Cerebellar nuclear complex (tissue), 1 donor: ENCODE data around the gene BEST1.
A peak's percentile ranks its signal among the peaks of the same experiment; 100 is the strongest.
"Not testable (repeated sequence)": the region's sequence is repeated elsewhere in the genome, so short reads cannot be mapped to it uniquely, and the experiment has no call there.

Experiments used
- DNase-seq, 2 experiments: peaks; one replicate each; lab custom pipeline; 2025; lab: John Stamatoyannopoulos, UW

Gene BEST1

DNA sequence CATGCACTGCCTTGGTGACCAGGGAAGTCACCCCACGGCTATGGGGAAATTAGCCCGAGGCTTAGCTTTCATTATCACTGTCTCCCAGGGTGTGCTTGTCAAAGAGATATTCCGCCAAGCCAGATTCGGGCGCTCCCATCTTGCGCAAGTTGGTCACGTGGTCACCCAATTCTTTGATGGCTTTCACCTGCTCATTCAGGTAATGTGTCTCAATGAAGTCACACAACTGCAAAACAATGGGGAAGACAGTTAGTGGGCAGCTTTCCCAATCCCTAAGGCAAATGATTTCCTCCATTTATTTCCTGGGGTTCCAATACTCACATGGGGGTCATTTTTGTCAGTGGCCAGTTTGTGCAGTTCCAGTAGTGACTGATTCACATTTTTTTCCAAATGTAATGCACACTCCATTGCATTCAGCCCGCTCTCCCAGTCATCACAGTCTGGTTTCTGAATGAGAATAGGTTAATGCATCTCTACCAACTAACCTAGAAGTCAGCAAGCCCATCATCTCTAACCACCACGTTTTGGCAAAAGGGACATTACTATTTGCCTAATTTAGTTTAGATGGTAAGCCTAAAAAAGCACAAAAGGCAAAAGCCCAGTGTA, 14.6 kb downstream of the BEST1 start:
- DNase-seq, result not testable (repeated sequence)

DNA sequence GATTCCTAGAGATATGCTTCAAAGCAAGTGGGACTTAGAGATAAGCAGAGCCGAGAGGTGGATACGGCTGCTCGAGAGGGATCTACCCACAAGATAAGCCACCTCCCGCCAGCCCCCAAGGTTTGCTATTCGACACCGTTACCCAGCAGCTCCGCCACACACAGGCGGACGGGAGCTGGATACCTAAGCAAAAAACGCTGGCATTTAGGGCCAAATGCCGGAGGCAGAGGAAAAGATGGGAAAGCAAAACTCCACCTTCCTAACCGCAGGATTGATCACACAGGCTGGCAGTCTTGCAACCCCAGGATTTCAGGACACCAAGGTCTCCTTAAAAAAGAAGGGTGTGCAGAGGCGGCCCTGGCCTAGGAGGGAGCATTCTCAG, 16.6 kb downstream of the BEST1 start:
- no peak for DNase-seq

DNA sequence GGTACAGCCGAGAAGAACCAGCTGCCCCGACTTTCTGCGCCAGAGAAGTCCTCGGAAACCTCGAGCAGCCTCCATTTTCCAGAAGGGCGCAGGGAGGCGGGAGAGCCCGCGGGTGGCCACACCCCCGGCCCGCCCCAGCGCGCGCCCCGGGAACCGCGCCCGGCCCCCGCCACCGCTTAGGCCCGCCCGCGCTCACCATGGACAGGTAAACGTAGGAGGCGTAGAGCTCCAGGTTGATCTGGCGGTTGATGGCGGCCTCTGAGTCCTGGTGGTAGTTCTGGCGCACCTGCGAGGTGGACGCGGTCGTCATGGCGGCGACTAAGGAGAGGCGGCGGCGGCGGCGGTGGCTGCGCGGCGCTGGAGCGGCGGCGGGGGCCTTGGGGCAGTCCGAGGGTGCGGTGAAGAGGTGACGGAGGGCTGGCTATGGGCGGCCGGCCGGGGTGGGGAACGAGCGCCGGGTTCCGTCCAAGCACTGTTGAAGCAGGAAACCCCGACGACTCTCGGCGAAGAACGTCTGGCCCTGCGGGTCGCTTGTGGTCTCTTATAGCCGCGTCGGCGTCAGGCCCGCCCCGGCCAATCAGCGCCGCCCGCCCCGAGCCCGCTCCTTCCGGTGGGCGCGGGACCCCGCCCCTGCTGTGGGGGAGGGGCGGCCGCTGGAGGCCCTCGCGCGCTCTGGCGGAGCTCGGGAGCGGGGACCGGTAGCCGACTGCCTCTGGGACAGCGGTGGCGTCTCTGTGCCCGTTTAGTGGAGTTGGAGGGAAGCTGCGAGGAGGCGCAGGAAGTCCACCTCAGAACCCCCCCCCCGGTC, 17.2 kb downstream of the BEST1 start, which contains the start of gene FTH1:
Gene FTH1 (minus strand): TSS at position 519 of the 808 bp plus-strand sequence. CDS start 209 bp downstream, at position 310.
- DNase-seq, result peak in 1 of 2 experiments; percentile 30

DNA sequence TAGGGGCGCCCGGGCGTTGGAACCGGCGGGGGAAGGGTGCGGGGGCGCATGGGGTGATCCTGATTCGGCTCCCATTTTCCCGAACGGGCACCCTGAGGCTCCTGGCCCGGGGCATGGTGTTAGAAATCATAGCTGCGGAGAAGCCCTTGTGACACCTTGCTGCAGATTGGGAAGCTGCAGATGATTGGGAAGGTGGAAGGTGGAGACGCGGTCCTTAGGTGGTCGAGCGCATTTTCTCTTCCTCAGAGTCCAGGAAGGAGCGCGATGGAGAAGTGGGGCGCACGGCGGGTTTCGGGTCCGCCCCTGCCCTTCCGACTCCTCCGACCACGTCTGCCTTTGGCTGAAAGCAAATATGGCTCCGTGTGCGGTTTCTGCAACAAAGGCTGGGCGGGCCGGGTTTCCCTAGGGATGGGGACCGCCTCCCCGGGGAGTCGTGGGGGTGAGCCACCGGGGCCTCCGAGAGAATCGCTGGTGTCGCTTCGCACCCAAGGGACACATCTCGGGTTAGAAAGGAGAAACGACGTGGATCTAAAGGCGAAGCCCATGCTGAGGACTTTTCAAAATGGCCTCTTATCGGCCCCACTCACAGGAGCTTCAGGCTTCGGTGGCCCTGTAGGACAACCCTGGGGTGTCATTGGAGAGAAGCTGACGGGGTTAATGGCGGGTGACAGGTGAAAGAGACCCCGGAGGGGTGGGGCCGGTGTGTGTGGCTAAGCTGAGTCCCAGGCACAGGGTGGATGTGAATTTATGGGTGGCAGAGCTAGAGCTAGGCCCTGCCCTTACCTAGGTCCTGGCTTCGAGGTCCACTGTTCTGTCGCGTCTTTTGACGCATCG, 18.0 kb downstream of the BEST1 start:
- peak in 1 of 2 experiments; percentile 26 for DNase-seq

DNA sequence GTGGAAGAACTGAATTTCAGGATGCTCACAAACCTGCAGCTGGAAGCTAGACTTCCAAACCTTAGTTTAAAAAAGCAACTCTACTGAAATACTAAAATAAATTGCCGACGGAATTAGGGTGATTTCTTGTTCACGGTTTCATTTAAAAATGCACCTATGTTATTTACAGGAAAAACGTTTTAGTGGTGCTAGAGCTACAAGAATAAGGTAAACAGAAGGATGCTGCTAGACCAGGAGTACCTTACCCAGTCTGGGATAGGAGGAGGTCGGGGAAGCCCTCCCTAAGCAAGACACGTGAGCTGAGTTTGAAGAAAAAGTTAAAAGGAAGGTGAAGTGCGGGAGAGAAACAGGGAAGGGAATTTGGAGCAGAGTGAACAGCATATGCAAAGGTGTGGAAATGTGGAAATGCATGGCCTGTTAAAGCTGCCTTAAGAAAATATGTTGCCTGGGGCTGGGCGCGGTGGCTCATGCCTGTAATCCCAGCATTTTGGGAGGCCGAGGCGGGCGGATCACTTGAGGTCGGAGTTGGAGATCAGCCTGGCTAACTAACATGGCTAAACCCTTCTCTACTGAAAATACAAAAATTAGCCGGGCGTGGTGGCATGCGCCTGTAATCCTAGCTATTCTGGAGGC, 18.7 kb downstream of the BEST1 start:
- no peak for DNase-seq

DNA sequence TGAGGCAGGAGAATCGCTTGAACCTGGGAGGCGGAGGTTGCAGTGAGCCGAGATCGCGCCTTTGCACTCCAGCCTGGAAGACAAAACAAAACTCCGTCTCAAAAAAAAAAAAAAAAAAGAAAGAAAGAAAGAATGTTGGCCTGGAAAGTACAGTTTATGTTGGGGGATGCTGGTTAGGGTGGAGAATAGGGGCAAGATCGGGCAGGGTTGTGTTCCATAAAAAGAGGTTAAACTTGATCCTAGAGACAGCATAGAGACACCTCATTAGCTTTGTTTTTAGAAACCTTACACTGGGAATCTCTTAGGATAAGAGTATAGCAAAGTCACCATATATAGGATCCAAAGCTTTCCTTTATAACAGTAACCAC, 19.2 kb downstream of the BEST1 start:
- no peak for DNase-seq

DNA sequence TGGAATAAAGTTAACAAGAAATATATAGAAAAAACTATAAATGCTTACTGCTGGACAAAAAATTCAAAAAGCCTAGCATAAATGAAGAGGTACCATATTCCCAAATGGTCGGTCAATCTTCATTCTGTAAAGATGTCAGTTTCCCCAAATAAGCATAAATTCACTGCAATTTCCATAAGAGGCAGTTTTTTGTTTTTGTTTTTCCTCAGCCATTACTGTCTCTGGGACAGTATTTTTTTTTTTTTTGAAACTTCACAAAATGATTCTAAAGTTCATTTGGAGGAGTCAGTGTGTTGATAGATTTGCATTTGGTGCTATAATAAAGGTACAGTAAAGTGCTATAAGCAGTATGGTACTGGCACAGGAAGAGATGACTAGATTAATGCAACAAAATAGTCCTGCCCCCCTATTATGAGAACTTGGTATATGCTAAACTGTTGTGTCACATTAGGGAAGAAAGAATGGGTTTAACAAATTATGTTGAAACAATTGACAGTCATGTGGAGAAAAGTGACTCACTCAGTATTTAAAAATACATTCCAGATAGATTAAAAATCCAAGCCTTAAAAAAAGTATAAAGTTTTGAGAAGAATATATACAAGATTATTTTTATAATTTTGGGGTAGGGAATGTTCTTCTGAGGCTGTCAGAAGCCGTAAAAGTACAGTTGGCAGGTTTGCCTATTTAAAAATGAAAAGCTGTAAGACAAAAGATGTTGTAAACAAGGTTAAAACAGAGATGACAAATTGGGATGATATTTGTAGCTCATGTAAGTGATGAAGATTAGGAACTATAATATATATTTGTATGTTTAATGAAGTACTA, 19.9 kb downstream of the BEST1 start:
- no peak for DNase-seq

DNA sequence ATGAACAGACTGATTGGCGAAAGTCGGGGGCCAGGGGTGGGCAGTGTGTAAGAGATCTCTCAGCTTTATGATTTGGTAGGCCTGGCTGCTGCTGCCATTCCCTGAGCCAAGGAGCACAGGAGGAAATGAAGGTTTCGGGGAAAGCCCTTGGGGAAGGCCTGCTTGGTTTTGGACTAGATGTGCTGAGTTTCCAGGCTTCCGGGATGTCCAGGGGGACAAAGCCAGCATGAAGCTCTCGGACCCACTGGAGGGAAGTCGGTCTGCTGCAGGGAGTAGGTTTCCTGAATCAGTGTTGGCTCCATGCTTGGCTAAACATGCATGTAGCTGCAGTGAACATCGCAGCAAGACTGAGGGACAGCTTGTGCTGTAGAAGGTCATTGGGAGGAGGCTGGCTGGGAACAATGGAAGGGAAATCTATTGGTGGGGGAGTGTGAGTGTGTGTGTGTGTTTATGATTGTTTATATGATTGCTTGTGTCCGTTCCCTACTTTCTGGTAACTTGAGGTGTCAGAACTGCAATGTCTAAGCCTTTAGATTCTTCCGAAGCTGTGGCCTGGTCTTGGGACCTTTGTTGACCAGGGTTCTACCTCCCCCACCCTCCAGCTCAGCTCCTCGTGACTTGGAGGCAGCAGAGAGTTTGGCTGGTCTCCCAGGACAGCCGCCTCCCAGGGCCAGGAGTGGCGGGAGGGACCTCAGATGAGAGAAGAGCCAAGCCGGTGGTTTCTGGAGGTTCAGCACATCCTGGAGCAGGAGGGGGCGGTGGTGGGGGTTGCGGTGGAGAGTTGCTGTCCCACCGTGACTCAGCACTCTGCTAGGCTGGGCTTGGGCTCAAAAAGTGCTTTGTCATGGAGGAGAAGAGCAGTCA, 21.3 kb downstream of the BEST1 start:
- peak; percentile 60 to 86 for DNase-seq

DNA sequence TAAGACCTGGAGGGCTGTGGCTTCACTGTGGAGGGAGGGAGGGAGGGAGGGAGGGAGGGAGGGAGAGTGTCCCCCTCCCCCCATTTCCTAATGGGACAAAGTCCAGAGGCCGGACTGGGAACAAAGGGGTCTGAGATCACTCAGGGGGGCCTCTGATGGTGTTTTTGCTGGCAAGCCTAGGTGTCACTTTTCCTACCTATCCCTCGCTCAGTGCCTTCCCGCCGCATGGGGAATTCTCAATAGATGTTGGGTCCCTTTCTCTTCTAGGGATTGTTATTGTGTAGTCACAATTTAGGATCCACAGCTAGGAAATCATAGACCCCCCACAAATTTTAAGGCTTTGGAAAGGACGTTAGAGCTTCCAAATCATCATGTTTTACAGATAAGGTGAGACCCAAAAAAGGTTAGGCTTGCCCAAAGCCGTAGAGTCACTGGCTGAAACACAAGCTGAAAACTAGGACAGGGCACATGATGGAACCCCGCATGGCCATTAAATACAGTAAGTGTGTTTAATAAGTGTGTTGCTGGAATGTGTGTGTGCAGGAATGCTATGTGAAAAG, 22.0 kb downstream of the BEST1 start:
- DNase-seq, result no peak

DNA sequence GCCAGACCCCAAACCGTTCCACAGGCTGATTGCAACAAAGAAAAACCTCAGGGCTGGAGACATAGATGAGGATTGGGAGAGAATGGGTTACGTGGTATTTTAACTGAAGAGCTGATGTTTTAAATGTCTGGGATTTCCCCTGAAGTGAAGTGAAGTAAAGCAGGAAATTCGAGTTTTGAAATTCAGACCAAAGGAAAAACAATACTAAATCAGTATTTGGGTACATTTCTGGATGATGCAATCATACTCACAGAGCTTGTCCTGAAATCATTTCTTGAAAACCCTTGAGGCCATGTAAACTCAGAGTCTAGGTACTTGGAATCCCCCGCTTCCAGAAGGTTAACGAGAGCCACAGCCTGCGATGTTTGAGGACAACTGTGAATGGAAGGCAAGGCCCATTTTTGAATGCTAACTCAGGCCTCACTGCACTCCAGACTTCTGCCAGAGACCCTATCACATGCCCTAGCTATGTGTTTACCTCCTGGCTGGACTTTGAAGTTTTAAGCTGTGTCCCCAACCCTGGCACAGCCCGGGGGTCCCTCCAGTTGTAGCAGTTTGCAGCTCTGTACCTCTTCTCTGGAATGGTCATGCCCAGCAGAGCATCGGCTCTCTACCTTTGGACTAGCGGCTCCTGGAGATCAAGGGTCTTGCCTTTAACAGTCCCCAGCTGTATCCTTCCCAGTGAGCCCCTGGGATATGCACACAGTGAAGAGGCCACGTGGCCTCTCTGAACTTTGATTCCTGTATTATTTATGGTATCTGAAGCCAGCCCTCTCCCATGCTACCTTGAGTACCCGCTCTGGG, 22.7 kb downstream of the BEST1 start:
- DNase-seq, result no peak

DNA sequence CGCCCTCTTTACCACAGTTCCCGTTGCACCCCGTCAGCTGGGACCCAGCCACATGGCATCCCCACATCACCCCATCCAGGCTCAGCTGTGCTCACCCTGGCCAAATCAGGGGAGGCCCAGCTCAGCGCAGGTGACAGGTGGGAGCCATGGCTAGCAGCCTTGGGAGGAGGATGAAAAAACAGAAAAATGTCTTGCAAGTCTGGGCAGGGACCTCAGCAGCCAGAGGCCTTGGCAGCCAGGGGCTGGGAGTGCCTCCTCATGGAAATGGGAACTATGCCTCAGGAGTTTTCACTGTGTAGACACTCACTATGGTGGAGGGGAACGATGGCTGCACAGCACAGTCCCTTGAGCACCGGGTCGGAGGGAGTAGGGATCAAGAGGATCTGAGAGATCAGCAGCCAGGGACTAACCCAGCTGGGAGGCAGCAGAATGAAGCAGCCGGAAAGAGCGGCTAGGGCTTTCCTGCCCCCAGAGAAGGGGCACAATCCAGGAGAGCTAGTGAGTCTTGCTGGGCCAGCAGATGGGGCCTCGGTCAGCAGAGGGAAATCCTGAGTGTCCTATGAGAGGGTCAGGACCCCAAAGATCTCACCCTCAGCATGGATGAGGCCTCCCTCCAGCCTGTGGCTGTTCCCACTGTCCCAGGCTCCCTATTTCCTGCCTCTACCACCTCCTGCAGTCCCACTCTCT, 23.5 kb downstream of the BEST1 start:
- no peak for DNase-seq

DNA sequence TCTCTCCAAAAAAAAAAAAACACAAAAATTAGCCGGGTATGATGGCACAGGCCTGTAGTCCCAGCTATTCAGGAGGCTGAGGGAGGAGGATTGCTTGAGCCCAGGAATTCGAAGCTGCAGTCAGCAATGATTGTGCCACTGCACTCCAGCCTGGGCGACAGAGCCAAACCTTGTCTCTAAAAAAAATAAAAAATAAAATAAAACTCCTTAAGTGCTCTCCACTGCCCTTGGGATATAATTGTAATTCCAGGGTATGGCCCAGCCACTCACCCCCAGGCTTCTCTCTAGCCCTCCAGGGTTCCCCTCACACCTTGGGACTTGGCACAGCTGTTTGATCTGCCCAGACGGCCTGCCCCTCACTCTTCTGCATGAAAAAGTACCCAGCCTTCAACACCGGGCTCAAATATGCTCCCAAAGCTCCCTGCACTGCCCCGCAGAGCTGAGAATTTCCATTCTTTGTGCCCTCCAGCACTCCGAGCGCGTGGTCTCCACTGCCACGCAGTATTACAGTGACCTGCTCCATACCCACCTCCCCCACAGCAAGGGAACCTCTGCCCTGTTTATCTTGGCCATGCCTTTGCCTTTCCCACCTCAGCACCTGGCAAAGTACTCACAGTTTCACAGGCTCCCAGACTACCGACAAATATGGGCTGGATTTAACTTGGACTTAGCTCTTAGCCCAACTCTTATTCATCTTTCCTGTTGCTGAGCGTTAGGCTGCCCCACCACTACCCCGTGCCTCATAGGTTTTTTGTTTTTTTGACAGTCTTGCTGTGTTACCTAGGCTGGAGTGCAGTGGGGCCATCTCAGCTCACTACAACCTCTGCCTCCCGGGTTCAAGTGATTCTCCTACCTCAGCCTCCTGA, 24.8 kb downstream of the BEST1 start:
- DNase-seq, result no peak

DNA sequence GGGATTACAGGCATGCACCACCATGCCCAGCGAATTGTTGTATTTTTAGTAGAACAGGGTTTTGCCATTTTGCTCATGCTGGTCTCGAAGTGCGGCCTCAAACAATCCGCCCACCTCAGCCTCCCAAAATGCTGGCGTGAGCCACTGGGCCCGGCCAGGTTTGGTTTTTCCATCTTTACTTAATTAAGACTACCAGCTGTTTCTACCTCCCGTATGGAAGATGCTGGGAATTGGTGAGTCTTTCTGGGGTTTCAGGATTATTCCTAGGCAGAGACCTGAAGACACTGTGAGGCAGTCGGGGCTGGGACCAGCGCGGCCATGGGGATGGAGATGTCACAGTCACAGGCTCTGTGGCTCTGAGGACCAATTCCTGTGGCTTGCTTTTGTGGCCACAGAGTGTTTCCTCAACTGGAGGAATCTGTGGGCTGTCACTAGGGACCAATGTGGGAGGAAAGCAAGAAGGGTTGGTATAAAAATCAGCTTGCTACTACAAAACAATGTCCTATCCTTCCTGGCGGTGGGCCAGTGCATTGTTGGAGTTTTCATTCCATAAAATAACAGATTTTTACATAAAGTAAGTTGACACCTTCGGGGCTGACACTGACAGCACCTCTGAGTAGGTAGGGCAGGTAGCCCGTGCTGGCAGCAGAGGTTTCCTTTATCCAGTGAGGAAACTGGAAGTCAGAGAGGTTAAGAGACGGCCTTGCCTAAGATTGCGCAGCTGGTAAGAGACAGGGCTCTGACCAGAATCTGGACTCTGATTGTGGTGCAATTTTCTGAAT, 25.7 kb downstream of the BEST1 start:
- no peak for DNase-seq

DNA sequence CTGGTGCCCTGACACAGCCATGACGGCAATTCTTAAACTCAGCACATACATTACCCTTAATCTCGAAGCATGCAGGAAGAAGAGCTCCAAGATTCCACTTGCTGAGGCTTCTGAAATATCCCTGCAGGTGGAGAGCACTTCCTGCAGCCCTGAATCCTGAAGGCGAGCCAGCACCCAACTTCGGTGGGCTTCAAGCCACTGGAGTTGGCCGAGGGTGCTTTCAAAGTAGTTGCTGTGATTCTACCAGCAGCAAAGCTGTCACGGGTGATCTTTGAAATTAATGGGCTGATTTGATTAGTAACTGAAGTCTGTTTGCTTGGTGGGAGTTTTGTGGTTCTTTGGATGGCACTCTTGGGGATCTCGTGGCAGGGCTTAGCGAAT, 26.3 kb downstream of the BEST1 start:
- no peak for DNase-seq

DNA sequence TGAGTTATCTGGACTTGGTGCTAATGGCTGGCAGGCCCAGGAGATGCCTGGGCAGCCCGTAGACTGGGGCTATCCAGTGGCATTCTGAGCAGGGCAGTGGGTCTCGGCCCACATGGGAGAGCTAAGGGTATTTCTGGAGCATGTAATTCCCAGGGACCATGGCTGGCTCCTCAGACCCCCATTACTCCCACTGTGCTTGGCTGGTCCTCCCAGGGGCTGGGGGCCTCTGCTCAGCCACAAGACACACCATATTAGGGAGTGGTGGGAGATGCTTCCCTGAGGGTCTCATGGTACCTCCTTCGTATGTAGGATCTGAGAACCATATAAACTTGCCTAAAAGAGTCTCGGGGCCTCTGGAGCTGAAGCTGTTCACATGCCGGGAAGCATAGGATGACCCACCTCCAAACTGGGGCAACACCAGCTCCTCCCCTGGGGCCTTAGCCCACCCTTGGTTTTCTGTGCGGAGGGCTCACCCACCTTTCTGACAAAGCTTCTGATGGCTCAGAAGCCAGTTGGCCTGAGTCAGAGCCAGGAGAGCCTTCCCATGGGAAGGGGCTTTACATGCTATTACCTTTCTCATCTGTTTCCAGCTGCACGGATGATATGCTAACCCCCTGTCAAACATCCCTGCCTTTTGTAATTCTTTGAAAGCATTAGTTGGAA, 26.8 kb downstream of the BEST1 start:
- DNase-seq, result no peak
